ACHN (cell line): Measurements from ENCODE around the gene FARS2.

ENCODE experiments used
- DNase-seq: peaks from one replicate; pipeline ENCODE4 v3.0.0-alpha.2; 2015
- in situ Hi-C: cut with HindIII; loops from 2 replicates; pipeline ENCODE4 v1.10.0; 2017; ENCODE audit warnings: low sequenced_read_pairs, low pct_ligation_motif_present, low pct_unique_long_range_greater_than_20kb

FARS2 gene

DNA sequence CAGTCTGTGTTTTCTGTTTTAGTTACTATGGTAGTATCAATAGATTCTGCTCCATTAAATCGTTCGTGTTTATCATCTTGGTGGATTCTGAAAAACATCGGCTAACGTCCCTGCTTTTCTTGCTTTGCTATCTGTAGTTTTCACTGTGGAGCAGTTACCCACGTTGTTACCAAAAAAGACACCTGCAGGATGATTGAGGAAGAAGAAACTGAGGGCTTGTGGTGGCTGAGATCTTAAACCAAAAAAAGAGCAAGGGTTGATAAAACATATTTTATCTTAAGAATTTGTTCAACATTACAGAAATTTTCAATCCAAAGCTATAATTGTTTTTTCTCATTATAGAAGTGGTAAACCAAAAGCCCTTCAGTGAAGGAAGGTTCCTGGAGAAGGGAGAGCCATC is 166.3 kb downstream of the FARS2 start:
- no peak for DNase-seq
- in situ Hi-C loops = no loop called here

DNA sequence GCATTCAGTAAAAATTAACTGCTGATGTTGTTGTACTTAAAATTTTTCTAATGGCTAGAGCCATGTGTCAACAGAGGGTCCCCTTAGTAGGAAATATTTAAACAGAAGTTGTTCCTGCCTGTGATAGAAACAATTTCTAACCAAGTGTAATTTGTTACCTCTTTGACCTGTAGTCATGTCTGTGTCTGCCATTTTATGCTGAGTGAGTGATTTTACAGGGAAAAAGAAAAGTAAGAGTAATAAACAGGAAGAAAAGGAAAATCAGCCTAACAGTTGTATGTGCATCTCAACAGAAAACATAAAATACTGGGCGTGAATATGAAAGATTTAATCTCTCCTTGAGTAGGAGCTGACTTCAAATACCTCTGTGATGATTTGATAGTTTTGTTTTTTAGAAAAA is 172.0 kb downstream of the FARS2 start:
- in situ Hi-C loops = no loop called here
- no peak for DNase-seq

DNA sequence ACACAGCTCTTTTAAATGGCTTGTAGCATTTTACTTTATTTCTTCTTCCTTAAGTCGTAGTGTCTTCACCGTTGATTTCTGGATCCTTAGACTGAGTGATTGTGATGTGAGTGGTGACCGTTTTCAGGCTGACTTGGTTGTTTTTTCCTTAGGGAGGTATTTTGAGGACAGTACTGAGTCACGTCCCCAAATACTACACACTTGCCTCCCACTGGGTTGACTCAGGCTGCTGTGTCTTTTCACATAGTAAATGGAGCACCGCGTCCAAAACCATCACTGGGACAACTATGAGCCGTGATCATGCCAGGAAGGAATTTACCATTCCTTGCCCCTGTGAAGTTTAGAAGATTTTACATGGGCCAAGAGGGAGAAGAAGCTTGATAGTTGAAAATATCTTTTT is 174.1 kb downstream of the FARS2 start:
- no peak for DNase-seq
- in situ Hi-C loops = no loop called here

DNA sequence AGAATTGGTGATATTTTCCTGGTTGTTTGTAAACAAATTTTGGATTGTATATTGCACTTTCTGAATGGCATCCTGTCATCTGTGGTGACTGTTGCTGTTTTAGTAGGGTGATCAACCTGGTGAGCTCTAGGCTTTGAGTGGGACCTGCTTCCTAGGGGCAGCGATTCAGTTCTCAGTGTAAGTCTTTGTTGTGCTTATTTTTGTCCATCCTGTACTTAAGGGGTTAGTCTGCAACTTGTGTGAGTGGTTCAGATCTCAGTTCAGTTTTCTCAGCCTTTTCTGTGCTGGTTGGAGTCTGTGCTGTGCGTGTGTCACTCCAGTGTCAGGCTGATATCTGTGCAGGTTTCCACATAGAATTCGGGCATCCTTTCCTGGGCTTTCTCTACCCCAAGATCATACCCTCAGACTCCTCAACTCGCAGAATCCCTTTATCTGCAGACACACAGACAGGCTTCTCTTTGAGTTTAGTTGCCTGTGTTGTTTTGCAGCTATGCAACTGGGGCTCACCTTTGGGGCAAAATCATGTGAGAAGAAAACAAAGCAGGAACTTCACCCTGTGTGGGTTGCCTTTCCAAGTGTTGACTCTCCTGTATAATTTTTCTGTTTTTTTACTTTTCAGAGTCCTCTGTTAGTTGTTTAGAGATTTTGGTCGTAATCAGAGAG is 177.7 kb downstream of the FARS2 start:
- in situ Hi-C loops = no loop called here
- DNase-seq = no peak

DNA sequence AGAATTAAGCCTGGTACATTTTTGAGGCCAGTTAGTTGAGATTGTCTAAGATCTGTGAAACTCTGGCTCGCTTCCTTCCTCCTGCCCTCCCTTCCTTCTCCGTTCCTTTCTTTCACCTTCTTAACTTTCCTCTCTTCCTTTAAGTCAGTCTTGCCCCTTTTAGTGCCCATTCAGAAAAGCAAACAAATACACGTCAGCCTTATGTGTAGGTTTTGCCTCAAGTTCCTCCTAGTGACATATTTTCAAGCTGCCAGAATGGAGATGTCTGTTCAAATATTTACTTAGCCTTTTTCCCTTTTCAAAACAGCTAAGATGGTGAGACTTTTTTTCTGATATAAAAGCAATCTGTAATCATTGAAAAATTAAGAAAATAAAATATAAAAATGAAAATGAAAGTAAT is 178.4 kb downstream of the FARS2 start:
- DNase-seq = no peak
- in situ Hi-C loops = no loop called here

DNA sequence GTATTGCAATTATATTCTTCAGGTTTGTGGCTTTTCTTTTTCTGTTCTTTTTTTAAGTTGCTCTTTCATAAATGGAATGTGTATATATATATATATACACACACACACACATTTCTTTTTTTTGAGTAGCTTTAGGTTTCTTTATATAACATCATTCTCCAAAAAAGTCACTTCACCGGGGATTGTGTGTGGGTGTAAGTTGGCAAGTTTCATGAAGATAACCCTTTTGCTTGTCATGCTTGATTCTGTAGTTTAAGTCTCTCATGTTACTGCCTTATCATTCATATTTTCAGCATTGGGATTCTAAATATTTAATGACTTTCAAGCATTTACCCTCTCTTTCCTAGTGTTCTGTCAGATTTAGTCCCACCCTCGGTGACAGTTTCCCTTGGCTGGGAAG is 181.0 kb downstream of the FARS2 start:
- no peak for DNase-seq
- in situ Hi-C loops = no loop called here

DNA sequence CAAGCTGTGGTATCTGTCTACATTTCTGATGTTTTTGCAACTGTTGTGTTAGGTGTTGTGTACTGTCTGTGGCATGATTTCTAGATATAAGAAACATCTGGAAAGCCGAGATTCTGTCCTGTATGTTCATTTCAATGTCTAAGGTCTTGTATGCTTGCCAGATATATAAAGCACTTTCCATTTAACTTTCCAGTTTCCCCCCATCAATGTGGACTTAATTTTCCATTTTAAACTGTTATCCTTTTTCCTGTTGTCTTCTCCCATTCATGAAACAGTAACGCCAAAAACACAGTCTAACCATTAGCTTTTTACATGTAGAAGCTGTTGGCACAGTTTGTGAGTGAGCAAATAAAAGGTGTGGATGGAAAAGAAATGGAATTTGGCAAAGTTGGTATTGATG is 181.6 kb downstream of the FARS2 start:
- DNase-seq = no peak
- in situ Hi-C loops = no loop called here

DNA sequence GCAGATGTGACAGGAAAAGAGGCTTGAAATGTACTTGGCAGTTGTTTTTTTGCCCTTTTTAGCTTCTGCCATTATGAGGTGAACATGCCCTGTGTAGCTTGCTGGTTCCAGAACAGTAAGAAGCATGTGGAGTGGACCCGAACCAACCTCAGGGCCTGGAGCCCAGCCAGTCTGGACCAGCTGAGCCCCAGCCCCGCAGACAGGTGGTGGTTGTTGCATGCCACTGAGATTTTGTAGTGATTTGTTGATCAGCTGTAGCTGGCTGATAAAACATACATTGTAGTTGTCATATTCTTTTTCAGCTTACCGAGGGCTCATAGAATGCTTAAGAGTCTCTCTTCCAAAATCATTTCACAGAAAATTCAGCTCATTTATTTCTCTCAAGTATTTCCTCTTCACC is 182.2 kb downstream of the FARS2 start:
- no peak for DNase-seq
- in situ Hi-C loops = no loop called here

DNA sequence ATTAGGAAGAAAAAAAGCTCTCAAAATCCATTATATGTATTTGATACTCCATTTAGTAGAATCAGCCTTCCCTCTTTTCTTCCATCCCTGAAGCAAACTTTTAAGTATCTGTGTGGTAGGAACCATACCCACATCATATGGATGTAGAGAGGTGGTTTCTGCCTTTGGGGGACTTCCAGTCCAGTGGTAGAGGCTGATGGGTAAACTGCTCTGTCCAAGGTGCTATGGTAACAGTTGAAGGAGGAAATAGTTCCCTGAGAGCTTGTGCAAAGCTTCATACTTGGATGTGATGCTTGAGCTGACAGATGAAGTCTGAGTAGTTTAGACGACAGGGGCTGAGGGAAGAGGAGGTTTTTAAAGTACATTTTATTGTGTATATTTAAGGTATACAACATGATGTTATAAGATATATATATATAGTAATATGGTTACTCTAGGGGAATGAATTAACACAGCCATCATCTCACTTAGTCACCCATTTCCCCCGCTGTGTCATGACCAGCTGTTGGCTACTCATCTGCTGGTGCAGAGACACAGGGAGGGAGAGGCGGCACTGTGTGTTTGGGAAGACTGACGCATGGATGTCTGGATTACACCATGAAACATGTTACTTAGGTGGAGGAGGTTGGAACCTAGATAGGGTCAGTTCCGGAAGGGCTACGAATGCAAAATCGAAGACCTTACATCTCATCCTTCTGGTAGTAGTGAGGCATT is 185.2 kb downstream of the FARS2 start:
- no peak for DNase-seq
- in situ Hi-C loops = no loop called here

DNA sequence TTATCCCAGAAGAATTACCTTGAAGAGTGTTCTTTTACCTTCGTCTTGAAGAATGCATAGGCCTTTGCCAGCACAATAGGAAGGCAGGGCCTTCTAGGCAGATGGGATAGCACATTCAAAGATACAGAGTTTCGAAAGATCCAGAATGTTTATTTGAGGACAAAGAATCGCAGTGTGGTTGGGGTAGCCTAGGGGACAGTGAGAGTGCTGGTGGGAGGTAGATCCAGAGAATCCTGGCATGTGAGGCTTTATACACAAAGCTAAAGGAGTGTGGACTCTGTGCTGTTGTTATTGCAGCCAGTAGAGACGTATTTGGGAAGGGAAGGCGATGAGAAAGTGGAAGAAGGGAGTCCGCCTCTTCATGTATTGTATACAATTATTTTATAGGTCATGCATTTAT is 186.6 kb downstream of the FARS2 start:
- in situ Hi-C loops = no loop called here
- DNase-seq = no peak

DNA sequence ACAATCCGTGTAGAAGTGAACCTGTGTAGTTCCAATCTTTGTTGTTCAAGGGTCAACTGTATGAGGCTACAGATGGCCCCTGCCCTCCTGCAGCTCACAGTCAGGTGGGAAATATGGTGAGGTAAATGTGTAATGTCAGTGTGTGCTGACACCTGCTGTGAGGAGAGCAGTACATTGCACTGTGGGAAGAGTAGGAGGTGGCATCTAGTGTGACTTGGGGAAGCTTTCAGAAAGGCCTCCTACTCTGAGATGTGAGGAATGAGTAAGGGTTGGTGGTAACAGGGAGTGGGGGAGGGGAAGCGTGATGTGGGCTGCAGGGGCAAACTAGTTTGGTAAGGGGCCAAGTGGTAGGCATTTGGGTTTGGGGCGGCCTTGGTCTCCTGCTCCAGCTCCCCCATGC is 188.8 kb downstream of the FARS2 start:
- in situ Hi-C loops = no loop called here
- DNase-seq = no peak

DNA sequence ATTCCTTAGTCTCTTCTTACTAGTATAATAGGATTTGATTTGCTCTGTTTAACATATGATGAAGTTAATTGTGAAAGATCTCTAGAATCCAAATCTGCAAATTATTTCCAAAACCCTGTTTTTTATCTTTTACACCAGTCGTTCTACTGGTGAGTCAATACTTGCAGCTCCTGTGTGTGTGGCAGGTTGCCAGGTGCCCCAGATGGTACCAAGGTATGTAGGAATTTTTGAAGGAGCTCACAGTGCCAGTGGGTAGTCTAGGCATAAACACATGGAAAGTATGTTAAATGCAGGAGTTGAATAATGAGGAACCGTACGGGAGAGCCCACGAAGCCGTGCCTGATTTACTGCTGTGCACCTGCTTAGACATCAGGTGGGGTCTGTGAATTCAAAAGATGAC is 192.2 kb downstream of the FARS2 start:
- in situ Hi-C loops = no loop called here
- DNase-seq = peak; percentile 47

DNA sequence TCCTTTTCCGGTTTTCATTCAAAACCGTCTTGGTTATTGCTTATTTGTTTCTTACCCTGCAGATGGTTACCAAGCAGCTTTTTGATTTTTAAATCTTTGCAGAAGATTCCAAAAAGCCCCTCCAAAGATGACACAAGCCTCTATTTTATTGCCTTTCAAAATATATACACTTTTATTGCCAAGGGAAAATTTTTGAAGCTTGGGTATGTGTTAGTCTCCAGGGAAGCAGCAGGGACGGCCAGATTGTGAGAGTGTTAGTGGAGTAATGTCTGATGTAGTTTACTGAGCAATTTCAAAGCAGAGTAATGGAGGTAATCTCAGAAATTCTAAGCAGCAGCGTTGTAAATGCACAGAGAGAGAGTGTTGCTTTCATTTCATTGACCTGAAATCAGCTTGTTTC is 193.8 kb downstream of the FARS2 start:
- no peak for DNase-seq
- in situ Hi-C loops = no loop called here

DNA sequence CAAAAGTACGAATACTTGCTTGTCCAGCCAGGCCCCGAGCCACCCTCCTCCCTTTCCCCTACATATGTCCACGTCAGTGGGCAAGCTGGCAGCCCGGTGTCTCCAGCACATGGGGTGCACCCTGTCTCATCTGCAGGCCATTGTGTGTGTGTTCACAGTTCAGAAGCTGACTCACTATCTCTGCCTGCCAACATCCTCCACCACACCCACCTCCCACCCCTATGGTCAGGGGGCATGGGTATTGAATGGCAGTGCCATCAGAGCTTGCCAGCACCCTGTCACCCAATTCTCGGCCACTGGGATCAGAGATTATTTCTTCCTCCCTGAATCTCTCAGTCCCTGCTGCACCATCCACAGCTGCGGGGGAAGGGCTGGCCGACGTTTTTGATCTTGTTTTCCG is 195.7 kb downstream of the FARS2 start:
- peak; percentile 38 for DNase-seq
- in situ Hi-C loops = no loop called here

DNA sequence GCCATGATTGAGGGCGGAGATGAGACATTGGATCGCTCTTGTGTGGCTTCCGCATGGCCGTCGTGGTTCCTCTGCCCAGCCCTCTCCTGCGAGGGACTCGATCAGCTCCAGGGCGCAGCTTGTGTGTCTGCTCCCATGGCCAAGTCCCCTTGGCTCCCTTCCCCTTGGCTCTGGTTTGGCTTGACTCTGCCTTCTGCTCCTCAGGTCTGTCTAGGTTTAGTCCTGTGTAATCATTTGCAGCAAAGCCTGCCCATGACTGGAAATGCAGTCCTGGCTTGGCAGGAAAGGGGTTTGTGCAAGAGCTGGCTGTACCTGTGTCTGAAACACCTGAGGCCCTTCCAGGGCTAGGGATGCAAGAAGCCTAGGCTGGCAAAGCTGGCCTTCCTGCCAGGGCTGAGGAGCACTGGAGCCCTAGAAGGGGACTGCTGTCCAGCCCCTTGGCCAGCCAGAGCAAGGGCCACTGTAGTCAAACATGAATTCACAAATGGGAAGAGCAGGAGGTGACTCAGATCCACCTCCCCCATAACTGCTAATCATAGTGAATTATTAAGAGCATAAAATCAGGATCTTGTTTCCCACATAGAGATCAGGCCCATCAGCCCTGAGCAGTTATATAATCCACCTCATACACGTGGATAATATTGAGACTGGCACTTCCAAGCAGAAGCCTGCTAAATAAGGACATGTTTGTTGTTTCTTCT is 196.8 kb downstream of the FARS2 start:
- in situ Hi-C loops = no loop called here
- DNase-seq = peak; percentile 59

DNA sequence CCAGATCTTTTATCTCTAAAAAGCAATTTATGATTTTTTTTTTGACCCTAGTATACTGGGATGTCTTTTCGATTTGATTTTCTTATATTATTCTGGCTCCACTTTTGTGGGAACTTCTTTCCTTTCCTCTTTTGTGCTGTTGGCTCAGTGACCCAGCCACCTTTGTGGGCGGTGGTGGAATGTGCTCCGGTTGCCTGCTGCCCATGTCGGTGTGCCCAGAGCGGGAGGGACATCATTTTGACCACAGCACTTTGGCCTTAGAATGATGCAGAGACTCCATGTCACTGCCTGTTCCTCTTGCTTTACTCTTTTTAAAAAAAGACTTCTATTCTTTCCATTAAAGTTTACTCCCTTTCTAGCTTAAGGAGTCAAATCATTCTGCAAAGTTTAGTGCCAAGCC is 198.0 kb downstream of the FARS2 start:
- no peak for DNase-seq
- in situ Hi-C loops = no loop called here

DNA sequence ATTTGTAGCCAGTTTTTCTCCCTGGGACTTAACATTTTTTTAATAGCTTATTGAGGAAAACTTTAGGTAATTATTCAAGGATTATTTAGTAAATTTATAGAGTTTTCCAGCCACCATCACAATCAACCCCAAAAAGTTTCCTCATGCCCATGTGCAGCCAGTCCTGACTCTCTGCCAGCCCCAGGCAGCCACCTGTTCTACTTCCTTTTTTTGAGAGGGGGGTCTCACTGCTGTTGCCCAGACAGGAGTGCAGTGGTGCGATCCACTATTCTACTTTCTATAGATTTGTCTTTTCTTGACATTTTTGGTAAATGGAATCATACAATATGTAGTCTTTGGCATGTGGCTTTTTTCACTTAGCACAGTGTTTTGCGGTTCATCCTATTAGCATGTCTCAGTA is 200.1 kb downstream of the FARS2 start:
- DNase-seq = no peak
- in situ Hi-C loops = no loop called here

DNA sequence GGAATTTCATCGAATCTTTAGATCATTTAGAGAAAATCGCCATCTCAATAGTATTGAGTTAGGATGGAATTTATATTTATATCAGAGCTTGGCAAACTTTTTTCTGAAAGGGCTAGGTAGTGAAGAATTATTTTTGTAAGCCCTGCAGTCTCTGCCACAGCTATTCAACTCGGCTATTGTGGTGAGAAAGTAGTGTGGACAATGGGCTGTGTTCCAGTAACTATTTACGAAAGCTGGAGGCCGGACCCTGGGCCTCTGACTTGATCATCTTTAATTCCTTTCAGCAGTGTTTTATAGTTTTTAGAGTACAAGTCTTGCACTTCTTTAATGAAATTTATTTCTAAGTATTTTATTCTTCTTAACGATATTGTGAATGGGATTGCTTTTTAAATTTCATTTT is 201.5 kb downstream of the FARS2 start:
- in situ Hi-C loops = no loop called here

DNA sequence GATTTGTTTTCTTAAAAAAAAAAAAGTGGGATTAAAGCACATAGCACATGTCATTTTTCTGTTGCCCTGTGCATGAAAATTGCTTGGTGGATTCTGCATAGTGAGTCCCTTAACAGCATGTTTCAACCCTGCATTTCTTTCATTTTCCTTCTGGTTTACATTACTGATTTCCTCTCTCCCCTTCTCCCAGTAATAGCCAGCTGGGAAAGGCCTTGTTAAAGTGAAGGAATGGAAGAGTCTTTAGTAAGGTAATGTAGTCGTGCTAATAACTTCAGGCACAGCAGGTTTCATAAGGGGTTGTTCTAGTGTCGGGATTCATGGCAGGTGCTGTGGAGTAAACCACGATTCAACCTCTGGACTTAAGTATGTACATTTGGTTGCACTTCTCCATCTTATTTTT is 202.4 kb downstream of the FARS2 start:
- no peak for DNase-seq
- in situ Hi-C loops = no loop called here

More for the DNA sequence above, 201.5 kb downstream of the FARS2 start:
- no peak for DNase-seq
